ENCODE results near the gene PBX3. TPM values are rescaled to one million over a fixed set of nuclear protein-coding genes. Genes with fewer than 3 reads are reported as not detected.

Gene PBX3
- total RNA-seq = 10 to 100 TPM; 13.0 to 24.4 (median 16.7) TPM

GRCh38 chr9:125747053-125747764 lies at the start of gene PBX3:
Gene PBX3 (plus strand): TSS chr9:125747373.
- Mint-ChIP-seq H3K9me3 (no peaks in the 10 kb centered on the region), H3K27me3 (ENCODE audit: low read depth) (no peaks in the 10 kb centered on the region), H3K4me3 (peak within 1 kb of the TSS; percentile 91), H3K36me3 (ENCODE audit: insufficient read depth) (no peaks in the 10 kb centered on the region), H3K4me1 (ENCODE audit: low read depth) (peaks cover 17% of the 10 kb centered on the region)
- ATAC-seq (peak; percentile 19 to 34), DNase-seq (peak; percentile 44)

DNA sequence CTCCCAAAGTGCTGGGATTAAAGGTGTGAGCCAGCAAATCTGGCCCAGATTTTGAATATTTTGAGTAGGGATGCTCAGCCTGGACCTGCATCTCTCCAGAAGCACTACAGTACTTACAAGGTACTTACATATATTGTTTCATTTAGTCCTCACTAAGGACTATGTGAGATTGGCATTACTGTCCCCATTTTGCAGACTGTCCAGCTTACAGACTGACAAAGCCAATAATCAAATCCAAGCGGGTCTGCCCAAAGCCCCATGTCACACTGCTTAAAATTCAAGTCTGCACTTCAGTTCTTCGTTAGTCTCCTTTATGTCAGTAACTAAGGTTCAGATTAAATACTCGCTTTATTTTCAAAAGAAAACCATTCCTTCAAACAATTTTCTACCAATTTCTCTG lies 47.3 kb upstream of the PBX3 start:
- Mint-ChIP-seq H3K4me1 (ENCODE audit: low read depth) (peaks cover 51% of the 10 kb centered on the region), H3K36me3 (ENCODE audit: insufficient read depth) (peaks cover 14% of the 10 kb centered on the region), H3K27me3 (ENCODE audit: low read depth) (no peaks in the 10 kb centered on the region), H3K4me3 (no peak overlapping the region), H3K9me3 (no peaks in the 10 kb centered on the region)
- ATAC-seq = no peak
- no peak for DNase-seq

- ATAC-seq (peak; percentile 91 to 94), DNase-seq (no peak)
- H3K4me3 Mint-ChIP-seq = peak overlapping the region; percentile 7
- peaks cover 17% of the 10 kb centered on the region for H3K36me3 Mint-ChIP-seq (ENCODE audit: insufficient read depth)
- peaks cover 61% of the 10 kb centered on the region for H3K4me1 Mint-ChIP-seq (ENCODE audit: low read depth)
- no peaks in the 10 kb centered on the region for H3K27me3 Mint-ChIP-seq (ENCODE audit: low read depth)
- no peaks in the 10 kb centered on the region for H3K9me3 Mint-ChIP-seq
Measured at GRCh38 chr9:125700791-125701190, 46.4 kb upstream of the PBX3 start.

- no peak for DNase-seq
- Mint-ChIP-seq H3K27me3 (ENCODE audit: low read depth) (no peaks in the 10 kb centered on the region), H3K4me3 (no peak overlapping the region), H3K4me1 (ENCODE audit: low read depth) (peaks cover 64% of the 10 kb centered on the region), H3K9me3 (no peaks in the 10 kb centered on the region), H3K36me3 (ENCODE audit: insufficient read depth) (peaks cover 17% of the 10 kb centered on the region)
- peak; percentile 78 to 83 for ATAC-seq
Measured at GRCh38 chr9:125701351-125701750, 45.8 kb upstream of the PBX3 start.

- ATAC-seq (no peak), DNase-seq (no peak)
- no peak overlapping the region for H3K4me3 Mint-ChIP-seq
- H3K27me3 Mint-ChIP-seq (ENCODE audit: low read depth) = no peaks in the 10 kb centered on the region
- H3K36me3 Mint-ChIP-seq (ENCODE audit: insufficient read depth) = peaks cover 14% of the 10 kb centered on the region
- no peaks in the 10 kb centered on the region for H3K9me3 Mint-ChIP-seq
- H3K4me1 Mint-ChIP-seq (ENCODE audit: low read depth) = peaks cover 57% of the 10 kb centered on the region
Measured at GRCh38 chr9:125703662-125704061, 43.5 kb upstream of the PBX3 start.

DNA sequence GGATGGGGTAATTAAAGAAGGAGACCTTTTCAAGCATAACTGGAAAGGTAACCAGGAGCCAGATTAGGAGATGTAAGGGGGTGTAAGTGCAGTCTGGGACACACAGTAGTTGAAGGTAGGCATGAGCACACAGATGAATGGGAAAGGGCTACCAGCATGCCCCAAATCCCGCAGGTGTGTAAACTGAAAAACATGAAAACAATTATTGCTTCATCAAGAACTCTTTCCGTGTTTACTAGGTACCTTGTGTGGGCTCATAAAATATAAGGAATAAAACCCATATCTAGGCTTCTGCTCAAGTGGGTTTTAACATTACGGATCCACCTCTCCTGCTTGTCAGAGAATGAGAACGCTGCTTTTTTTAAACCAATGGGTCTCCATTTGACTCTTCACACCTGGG lies 41.3 kb upstream of the PBX3 start:
- no peak for ATAC-seq
- H3K4me3 Mint-ChIP-seq = peak overlapping the region; percentile 87
- no peaks in the 10 kb centered on the region for H3K9me3 Mint-ChIP-seq
- H3K27me3 Mint-ChIP-seq (ENCODE audit: low read depth) = peaks cover 3% of the 10 kb centered on the region
- DNase-seq = no peak
- peaks cover 42% of the 10 kb centered on the region for H3K4me1 Mint-ChIP-seq (ENCODE audit: low read depth)
- H3K36me3 Mint-ChIP-seq (ENCODE audit: insufficient read depth) = peaks cover 14% of the 10 kb centered on the region

DNA sequence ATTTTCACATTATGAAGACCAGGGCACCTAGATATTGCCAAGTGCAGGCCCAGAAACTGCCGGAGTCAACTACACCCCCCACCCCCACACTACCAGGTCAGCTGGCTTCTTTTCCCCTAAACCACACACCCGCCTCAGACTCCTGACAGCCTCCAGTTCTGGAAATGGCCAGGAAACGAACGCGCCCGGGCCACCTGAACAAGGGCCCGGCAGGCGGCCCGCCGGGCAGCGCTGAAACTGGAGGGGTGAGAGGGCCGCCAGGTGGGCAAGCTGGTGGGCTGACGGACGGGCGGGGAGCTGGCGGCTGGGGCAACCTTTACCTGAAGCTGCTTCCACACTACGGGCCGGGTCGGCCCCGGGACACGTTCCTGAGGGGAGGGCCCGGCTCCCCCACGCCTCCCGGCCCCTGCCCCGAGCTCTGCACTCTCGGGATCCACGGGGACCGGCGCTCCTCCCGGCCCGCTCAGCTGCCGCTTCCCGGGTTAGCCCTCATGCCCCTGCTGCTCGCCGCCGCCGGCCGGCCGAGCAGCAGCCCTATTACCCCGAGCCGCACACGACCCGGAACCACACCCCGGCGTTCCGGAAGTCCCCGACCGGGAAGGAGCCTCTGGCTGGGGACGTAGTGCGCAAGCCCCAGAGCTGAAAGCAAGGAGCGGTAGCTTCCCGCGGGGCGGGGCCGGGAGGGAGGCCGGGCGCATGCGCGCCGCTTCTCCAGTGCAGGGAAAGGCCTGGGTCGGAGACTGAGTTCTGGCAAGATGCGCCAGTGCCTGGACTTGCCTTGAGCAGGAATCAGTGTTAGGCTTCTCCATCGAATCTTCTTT lies 40.3 kb upstream of the PBX3 start, which contains the start of gene MAPKAP1:
MAPKAP1 (minus strand) TSS at position 558 of the 821 bp plus-strand sequence. CDS start 34,634 bp downstream, outside the sequence.
- DNase-seq (peak; percentile 94), ATAC-seq (peak; percentile 100)
- Mint-ChIP-seq H3K9me3 (no peaks in the 10 kb centered on the region), H3K36me3 (ENCODE audit: insufficient read depth) (peaks cover 14% of the 10 kb centered on the region), H3K4me1 (ENCODE audit: low read depth) (peaks cover 35% of the 10 kb centered on the region), H3K27me3 (ENCODE audit: low read depth) (peaks cover 3% of the 10 kb centered on the region), H3K4me3 (peak within 1 kb of the TSS; percentile 87)

GRCh38 chr9:125707472-125707804 lies 39.7 kb upstream of the PBX3 start:
- Mint-ChIP-seq H3K4me1 (ENCODE audit: low read depth) (peaks cover 34% of the 10 kb centered on the region), H3K27me3 (ENCODE audit: low read depth) (peaks cover 3% of the 10 kb centered on the region), H3K9me3 (no peaks in the 10 kb centered on the region), H3K4me3 (peak overlapping the region; percentile 87), H3K36me3 (ENCODE audit: insufficient read depth) (peaks cover 14% of the 10 kb centered on the region)
- no peak for DNase-seq
- no peak for ATAC-seq

DNA sequence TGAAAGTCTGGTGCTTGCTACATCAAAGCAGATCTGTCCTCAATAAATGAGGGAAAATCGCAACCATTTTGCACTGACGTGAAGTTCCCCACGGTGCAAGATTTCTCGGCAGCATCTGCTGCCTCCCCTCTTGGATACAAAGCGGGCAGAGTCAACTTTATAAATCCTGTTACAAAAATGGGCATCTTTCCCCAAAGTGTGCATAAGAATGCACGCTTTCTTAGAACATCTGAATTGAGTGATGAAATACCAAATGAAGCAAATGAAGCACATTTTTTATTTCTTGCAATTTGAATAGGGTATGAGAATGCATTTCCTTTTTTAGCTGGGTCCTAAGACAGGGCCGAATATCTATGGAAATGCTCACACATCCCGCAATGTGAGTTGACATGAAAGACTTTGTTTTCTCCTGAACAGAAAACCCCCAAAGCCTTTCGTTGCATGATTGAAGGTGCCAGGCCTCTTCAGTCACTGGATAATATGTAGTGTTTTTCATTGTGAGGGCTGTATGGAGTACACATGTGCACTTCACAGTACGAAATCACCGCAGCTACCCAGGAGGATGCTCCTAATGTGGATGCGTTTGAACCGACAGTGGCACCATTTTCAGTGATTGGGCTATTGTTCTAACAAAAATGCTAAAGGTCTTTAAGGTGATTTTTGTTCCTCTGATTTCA lies 20.6 kb upstream of the PBX3 start:
- no peaks in the 10 kb centered on the region for H3K4me1 Mint-ChIP-seq (ENCODE audit: low read depth)
- H3K36me3 Mint-ChIP-seq (ENCODE audit: insufficient read depth) = no peaks in the 10 kb centered on the region
- H3K9me3 Mint-ChIP-seq = no peaks in the 10 kb centered on the region
- ATAC-seq (no peak), DNase-seq (no peak)
- H3K4me3 Mint-ChIP-seq = no peak overlapping the region
- no peaks in the 10 kb centered on the region for H3K27me3 Mint-ChIP-seq (ENCODE audit: low read depth)

- Mint-ChIP-seq H3K9me3 (no peaks in the 10 kb centered on the region), H3K4me3 (no peak overlapping the region), H3K27me3 (ENCODE audit: low read depth) (no peaks in the 10 kb centered on the region), H3K36me3 (ENCODE audit: insufficient read depth) (no peaks in the 10 kb centered on the region), H3K4me1 (ENCODE audit: low read depth) (no peaks in the 10 kb centered on the region)
- DNase-seq (no peak), ATAC-seq (no peak)
Measured at GRCh38 chr9:125730168-125730567, 17.0 kb upstream of the PBX3 start.

DNA sequence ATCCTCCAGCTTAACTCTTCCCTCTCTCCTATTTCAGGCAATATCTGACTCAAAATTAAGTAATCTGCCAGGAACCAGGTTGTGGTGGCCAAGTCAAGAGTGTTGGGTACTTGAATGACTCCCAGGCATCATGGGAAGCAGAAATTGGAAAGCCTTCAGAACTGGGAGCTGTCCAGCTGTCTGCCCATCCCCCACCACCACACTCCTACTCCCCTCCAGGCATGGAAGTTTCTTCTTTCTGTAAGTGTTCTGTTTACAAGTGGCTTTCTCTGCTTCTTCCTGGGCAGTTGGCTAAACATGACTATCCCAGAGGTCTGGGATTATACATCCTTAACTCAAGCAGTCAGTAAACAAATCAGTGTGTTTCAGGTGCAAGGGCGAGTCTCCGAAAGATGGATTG lies 14.6 kb upstream of the PBX3 start:
- Mint-ChIP-seq H3K36me3 (ENCODE audit: insufficient read depth) (no peaks in the 10 kb centered on the region), H3K4me1 (ENCODE audit: low read depth) (no peaks in the 10 kb centered on the region), H3K9me3 (no peaks in the 10 kb centered on the region), H3K4me3 (no peak overlapping the region), H3K27me3 (ENCODE audit: low read depth) (no peaks in the 10 kb centered on the region)
- no peak for ATAC-seq
- no peak for DNase-seq

DNA sequence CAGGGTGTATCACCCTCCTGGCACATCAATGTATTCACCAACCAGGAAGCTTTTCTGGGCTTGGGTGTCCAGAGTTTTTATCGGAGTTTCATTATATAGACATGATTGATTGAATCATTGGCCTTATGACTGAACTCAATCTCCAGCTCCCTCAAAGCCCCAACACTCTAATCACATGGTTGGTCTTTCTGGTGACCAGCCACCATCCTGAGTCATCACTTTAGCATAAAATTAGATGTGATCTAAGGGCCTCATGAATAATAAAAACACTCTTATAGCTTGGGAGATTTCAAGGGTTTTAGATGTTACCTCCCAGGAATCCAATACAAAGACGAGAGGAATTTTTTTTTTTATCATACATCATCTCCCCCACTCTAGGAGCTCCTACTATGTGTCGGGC lies 7.7 kb upstream of the PBX3 start:
- no peaks in the 10 kb centered on the region for H3K36me3 Mint-ChIP-seq (ENCODE audit: insufficient read depth)
- no peak for ATAC-seq
- no peaks in the 10 kb centered on the region for H3K4me1 Mint-ChIP-seq (ENCODE audit: low read depth)
- H3K27me3 Mint-ChIP-seq (ENCODE audit: low read depth) = peaks cover 2% of the 10 kb centered on the region
- H3K9me3 Mint-ChIP-seq = no peaks in the 10 kb centered on the region
- DNase-seq = no peak
- no peak overlapping the region for H3K4me3 Mint-ChIP-seq

DNA sequence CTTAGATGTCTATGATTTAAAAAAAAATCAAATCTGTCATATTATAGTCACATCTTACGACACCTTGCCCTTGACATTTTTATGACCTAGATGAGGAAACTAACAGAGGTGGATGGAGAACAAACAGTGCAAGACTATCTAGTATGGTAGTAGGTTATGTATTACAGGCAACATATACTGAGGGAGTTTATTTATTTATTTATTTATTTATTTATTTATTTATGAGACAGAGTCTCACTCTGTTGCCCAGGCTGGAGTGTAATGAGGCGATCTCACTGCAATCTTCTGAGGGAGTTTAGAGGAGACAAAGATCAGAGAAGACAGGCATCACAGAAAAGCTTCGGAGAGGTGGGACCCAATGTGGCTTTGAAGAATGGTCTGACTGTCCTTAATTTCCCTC lies 4.5 kb upstream of the PBX3 start:
- DNase-seq (no peak), ATAC-seq (no peak)
- Mint-ChIP-seq H3K36me3 (ENCODE audit: insufficient read depth) (no peaks in the 10 kb centered on the region), H3K27me3 (ENCODE audit: low read depth) (peaks cover 2% of the 10 kb centered on the region), H3K4me3 (no peak overlapping the region), H3K9me3 (no peaks in the 10 kb centered on the region), H3K4me1 (ENCODE audit: low read depth) (peaks cover 2% of the 10 kb centered on the region)

GRCh38 chr9:125743682-125744428 lies 3.3 kb upstream of the PBX3 start:
- DNase-seq (no peak), ATAC-seq (no peak)
- H3K4me1 Mint-ChIP-seq (ENCODE audit: low read depth) = peaks cover 6% of the 10 kb centered on the region
- H3K4me3 Mint-ChIP-seq = no peak overlapping the region
- H3K9me3 Mint-ChIP-seq = no peaks in the 10 kb centered on the region
- no peaks in the 10 kb centered on the region for H3K27me3 Mint-ChIP-seq (ENCODE audit: low read depth)
- H3K36me3 Mint-ChIP-seq (ENCODE audit: insufficient read depth) = no peaks in the 10 kb centered on the region
